Progenitor cell of endocrine pancreas (in vitro differentiated cells): ENCODE results near the gene APRT. TPM values are rescaled to one million over a fixed set of nuclear protein-coding genes. Genes with fewer than 3 reads are reported as not detected.
A peak's percentile ranks its signal among the peaks of the same experiment; 100 is the strongest.

Experiments used
- DNase-seq: peaks from one replicate; pipeline ENCODE4 v3.0.0; 2021; ENCODE audit warnings: low spot score; ENCODE audit not compliant: unreplicated experiment
- H3K27ac Mint-ChIP-seq: 2 replicates; pipeline ENCODE4 v1.8.0; 2021; ENCODE audit warnings: mild to moderate bottlenecking, moderate library complexity, mixed read lengths
- H3K27me3 Mint-ChIP-seq: 2 replicates; pipeline ENCODE4 v1.8.0; 2021; ENCODE audit warnings: mixed read lengths
- H3K36me3 Mint-ChIP-seq: 2 replicates; pipeline ENCODE4 v1.8.0; 2022; ENCODE audit warnings: mixed read lengths; ENCODE audit not compliant: insufficient read depth
- H3K4me1 Mint-ChIP-seq: 2 replicates; pipeline ENCODE4 v1.8.0; 2021; ENCODE audit warnings: low read depth, mixed read lengths
- H3K4me3 Mint-ChIP-seq: 2 replicates; pipeline ENCODE4 v1.8.0; 2021; ENCODE audit warnings: low read depth, mild to moderate bottlenecking, moderate library complexity, mixed read lengths
- H3K9me3 Mint-ChIP-seq: 2 replicates; pipeline ENCODE4 v1.8.0; 2021; ENCODE audit warnings: low read depth, mixed read lengths
- CTCF ChIP-seq: fragments of 200-600 bp; sonication (generic); IDR thresholded peaks from one replicate; pipeline ENCODE4 v1.5.0; 2021; ENCODE audit warnings: antibody characterized with exemption, mild to moderate bottlenecking; ENCODE audit not compliant: unreplicated experiment
- total RNA-seq: library from RNA; stranded (reverse); gene quantifications from 2 replicates; pipeline ENCODE4 v1.2.1, GENCODE V29; 2021

APRT gene
- total RNA-seq, 1 donor from 2014 or later, result 100 TPM

GRCh38 chr16:88783391-88784073, 28.2 kb downstream of the APRT start:
- no peaks in the 10 kb centered on the region for H3K9me3 Mint-ChIP-seq
- peaks cover 3% of the 10 kb centered on the region for H3K4me1 Mint-ChIP-seq
- TF ChIP-seq CTCF, result no peak
- peaks cover 28% of the 10 kb centered on the region for H3K27me3 Mint-ChIP-seq
- H3K36me3 Mint-ChIP-seq, result no peaks in the 10 kb centered on the region
- peak overlapping the region; percentile 45 for H3K27ac Mint-ChIP-seq
- H3K4me3 Mint-ChIP-seq, result peak overlapping the region; percentile 33
- DNase-seq, result no peak

GRCh38 chr16:88782454-88783390, 29.0 kb downstream of the APRT start:
- H3K27ac Mint-ChIP-seq, result no peak overlapping the region
- peaks cover 29% of the 10 kb centered on the region for H3K27me3 Mint-ChIP-seq
- no peaks in the 10 kb centered on the region for H3K9me3 Mint-ChIP-seq
- DNase-seq, result no peak
- peaks cover 3% of the 10 kb centered on the region for H3K4me1 Mint-ChIP-seq
- H3K36me3 Mint-ChIP-seq, result no peaks in the 10 kb centered on the region
- H3K4me3 Mint-ChIP-seq, result no peak overlapping the region
- TF ChIP-seq CTCF, result no peak

DNA sequence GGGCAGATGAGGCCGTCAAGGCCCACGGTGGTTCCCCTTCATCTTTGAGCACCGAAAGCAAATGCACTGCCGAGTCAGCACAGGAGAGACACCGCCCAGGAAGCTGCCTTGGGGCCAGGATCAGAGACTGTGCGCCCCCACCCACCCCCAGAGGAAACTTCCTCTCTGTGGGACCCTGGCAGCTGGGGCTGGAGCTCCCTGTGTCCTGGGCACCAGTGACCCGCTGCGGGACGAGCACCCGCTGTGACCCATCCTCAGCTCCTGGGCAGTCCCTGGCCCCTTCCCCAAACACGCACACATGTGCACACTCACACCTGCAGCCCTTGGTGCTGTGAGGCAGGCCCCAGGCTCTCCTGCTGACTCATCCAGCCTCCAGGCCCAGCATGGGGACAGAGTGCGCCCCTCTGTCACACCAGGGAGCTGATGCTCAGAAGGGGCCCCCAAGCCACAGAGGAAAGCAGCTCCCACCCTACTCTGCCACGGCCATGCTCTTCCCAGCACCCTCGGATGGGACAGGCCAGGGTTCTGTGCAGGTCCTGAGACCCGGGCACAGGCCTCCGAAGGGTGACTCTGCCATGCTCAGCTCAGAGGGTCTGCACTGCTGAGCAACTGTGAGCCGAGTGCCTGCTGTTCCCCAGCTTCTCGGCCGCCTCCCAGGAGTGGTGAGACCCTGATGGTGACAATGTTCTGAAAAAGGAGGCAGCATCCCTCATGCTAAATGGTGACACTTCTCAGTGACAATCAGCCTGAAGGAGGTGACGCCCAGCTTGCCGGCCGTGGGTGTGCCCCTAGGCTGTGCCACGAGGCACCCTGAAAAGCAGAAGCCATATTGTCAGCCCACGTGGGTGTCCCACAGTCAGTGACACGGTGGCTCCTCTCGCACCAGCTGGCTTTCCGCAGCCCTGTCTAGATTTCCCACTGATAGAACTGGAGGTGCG, 30.3 kb downstream of the APRT start:
- no peak overlapping the region for H3K4me3 Mint-ChIP-seq
- no peak overlapping the region for H3K27ac Mint-ChIP-seq
- peaks cover 3% of the 10 kb centered on the region for H3K4me1 Mint-ChIP-seq
- no peaks in the 10 kb centered on the region for H3K36me3 Mint-ChIP-seq
- H3K27me3 Mint-ChIP-seq, result peaks cover 23% of the 10 kb centered on the region
- H3K9me3 Mint-ChIP-seq, result no peaks in the 10 kb centered on the region
- TF ChIP-seq CTCF, result no peak
- DNase-seq, result no peak

DNA sequence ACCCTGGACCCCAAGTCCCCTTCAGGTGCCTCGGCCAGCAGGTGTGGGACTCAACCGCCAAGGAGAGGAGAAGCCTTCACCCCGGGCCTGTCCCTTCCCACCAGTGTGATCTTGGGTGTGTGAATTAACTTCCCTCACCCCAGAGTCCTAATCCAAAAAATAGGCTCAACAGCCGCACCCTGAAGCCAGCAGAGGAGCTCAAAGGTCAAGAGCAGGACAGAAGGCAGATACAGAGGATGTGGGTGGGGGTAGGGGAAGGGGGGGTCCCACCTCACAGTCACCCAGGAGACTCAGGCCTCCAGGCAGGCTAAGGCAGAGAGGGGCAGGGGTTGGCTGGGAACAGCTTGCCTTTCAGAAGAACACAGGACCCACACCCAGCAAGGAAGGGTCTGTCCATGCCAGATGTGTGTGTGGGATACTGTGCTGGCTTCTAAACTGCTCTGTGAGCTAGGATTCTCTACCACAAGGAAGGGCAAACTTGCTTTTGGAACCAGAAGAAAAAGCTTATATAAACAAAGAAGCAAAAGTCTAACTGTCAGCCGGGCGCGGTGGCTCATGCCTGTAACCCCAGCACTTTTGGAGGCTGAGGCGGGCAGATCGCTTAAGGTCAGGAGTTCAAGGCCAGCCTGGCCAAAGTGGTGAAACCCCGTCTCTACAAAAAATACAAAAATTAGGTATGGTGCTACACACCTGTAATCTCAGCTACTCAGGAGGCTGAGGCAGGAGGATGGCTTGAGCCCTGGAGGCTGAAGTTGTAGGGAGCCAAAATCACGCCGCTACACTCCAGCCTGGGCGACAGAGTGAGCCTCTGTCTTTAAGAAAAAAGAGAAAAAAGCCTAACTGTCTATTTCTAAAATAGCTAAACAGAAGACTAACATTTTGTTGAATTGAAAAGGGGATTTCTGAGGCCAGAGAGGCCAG, 31.3 kb downstream of the APRT start:
- Mint-ChIP-seq H3K4me3 (no peak overlapping the region), H3K9me3 (no peaks in the 10 kb centered on the region), H3K4me1 (peaks cover 3% of the 10 kb centered on the region), H3K36me3 (no peaks in the 10 kb centered on the region), H3K27ac (no peak overlapping the region), H3K27me3 (peaks cover 23% of the 10 kb centered on the region)
- DNase-seq, result no peak
- no peak for TF ChIP-seq CTCF
